K562 (cell line): ENCODE data around the gene HMCN2. TPM values are rescaled to one million over a fixed set of nuclear protein-coding genes. Genes with fewer than 3 reads are reported as not detected.

Experiments
- CREBBP ChIP-seq: IDR thresholded peaks from one replicate; pipeline ENCODE4 v1.6.1; 2012; ENCODE audit warnings: low read depth, mild to moderate bottlenecking, control low read depth, inconsistent platforms, low read length
- ETS2 ChIP-seq: IDR thresholded peaks from 2 replicates; pipeline ENCODE4 v1.6.1; 2016; ENCODE audit warnings: borderline replicate concordance, missing genetic modification characterization, mild to moderate bottlenecking, moderate library complexity, missing compliant biosample characterization; ENCODE audit not compliant: poor library complexity, severe bottlenecking
- EWSR1 ChIP-seq: fragments of 450-650 bp; IDR thresholded peaks from 2 replicates; pipeline ENCODE4 v1.6.1; 2018; ENCODE audit warnings: borderline replicate concordance, mild to moderate bottlenecking, low read depth, moderate library complexity; ENCODE audit not compliant: partially characterized antibody
- FOXJ3 ChIP-seq: sonication (generic); formaldehyde crosslinking; IDR thresholded peaks from 2 replicates; pipeline ENCODE4 v1.4.0; 2020; ENCODE audit warnings: mild to moderate bottlenecking, missing genetic modification reagents
- KDM2B ChIP-seq: fragments of 250-450 bp; sonication (Bioruptor Pico); IDR thresholded peaks from 2 replicates; pipeline ENCODE4 v1.8.0; 2021; ENCODE audit warnings: mild to moderate bottlenecking, moderate library complexity
- SIX5 ChIP-seq, 2 experiments: IDR thresholded peaks; 2 replicates each; pipeline ENCODE4 v1.6.1; 2011; ENCODE audit warnings: low read length in 2 of 2, borderline replicate concordance in 1 of 2, low read depth in 1 of 2, mild to moderate bottlenecking in 1 of 2, moderate library complexity in 1 of 2; ENCODE audit not compliant: insufficient read depth in 1 of 2
- SOX6 ChIP-seq: fragments of 450-650 bp; IDR thresholded peaks from 2 replicates; pipeline ENCODE4 v1.6.1; 2014; ENCODE audit warnings: mild to moderate bottlenecking
- SRSF1 ChIP-seq: fragments of 200-400 bp; formaldehyde crosslinking; IDR thresholded peaks from 2 replicates; pipeline ENCODE4 v1.6.1; 2017; ENCODE audit warnings: mild to moderate bottlenecking, low read depth, low read length, moderate library complexity
- TCFL5 ChIP-seq: fragments of 250-450 bp; sonication (Bioruptor Pico); conservative IDR thresholded peaks from 2 replicates; pipeline ENCODE4 v1.6.1; 2021; ENCODE audit warnings: mild to moderate bottlenecking, moderate library complexity, matching md5 sums
- ZBED1 ChIP-seq: IDR thresholded peaks from 2 replicates; pipeline ENCODE4 v1.6.1; 2014
- ZFPM2 ChIP-seq: fragments of 250-450 bp; sonication (Bioruptor Pico); IDR thresholded peaks from 2 replicates; pipeline ENCODE4 v1.5.1; 2022; ENCODE audit warnings: mild to moderate bottlenecking
- ZNF165 ChIP-seq: fragments of 250-450 bp; sonication (Bioruptor Pico); IDR thresholded peaks from 2 replicates; pipeline ENCODE4 v1.4.0; 2020; ENCODE audit warnings: borderline replicate concordance
- polyA plus RNA-seq, 8 experiments: library from polyadenylated mRNA; depleted of rRNA in 4 of 8; stranded (reverse) in 5 of 8; unstranded in 3 of 8; fragments of >200 nt; fragmentation: Nextera tagmentation in 2 of 8; fragmentation: Illumina TruSeq in 1 of 8; extraction: Ambion mirVana in 2 of 8; extraction: Trizol in 1 of 8; gene quantifications; 2 replicates each; pipeline versions ENCODE4 v1.2.1 to v1.2.3, GENCODE V29; 2011 to 2014; ENCODE audit warnings: inconsistent platforms in 1 of 8, missing spikeins in 1 of 8
- total RNA-seq, 7 experiments: library from RNA; depleted of rRNA in 6 of 7; stranded (reverse); fragments of >200 nt in 6 of 7; fragmentation: Illumina TruSeq in 2 of 7; extraction: Trizol in 2 of 7; gene quantifications; 2 replicates each; pipeline versions ENCODE4 v1.2.1 to v1.2.3, GENCODE V29; 2011 to 2021; ENCODE audit warnings: low replicate concordance in 1 of 7
- TF ChIP-seq, protein P1 (sequence below), 2 experiments: fragments of 450-650 bp; formaldehyde crosslinking in 1 of 2; IDR thresholded peaks; 2 replicates each; pipeline versions ENCODE4 v1.4.0 to v1.6.1; 2014 to 2020; ENCODE audit warnings: mild to moderate bottlenecking in 2 of 2, borderline replicate concordance in 1 of 2, low read depth in 1 of 2

The HMCN2 gene
- total and polyA plus RNA-seq, 9 of the 15 experiments (the other 6 are each of a cell fraction or from before 2014, with no cell fraction given), result 0.01 TPM; not detected in 8

DNA sequence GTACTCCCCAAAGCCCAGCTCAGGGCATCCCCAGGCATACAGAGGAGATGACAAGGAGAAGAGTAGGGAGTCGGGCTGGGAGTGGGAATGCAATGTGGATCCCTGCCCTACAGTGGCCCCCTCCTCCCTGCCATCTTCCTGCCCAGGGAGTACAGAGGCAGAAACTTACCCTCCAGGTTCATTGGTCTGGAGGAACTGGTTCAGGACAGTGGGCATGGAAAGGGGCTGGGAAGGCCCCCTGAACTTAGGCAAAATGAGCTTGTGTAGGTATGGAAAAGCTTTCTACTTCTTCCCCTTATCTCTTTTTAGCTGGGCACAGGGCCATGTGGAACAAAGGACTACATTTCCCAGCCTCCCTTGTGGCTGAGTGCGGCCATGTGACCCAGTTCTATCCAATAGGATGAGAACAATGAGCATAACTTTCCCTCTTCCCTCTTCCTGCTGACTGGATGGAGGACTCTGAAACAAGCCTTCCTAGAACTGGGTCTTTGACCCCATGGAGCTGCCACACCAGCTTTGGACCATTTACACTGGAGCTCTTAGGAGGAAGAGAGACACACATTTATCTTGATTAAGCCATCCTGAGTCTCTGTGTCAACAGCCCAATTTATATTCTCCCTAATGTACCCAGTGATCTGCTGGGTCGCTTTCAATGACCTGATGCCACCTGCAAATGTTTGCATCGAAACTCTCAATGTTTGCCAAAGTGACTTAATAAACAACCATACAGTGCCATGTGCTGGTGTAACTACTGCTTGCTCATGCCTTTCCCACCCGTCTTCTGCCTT lies 25.0 kb upstream of the HMCN2 start (continued):
- TF ChIP-seq, protein P1, sequence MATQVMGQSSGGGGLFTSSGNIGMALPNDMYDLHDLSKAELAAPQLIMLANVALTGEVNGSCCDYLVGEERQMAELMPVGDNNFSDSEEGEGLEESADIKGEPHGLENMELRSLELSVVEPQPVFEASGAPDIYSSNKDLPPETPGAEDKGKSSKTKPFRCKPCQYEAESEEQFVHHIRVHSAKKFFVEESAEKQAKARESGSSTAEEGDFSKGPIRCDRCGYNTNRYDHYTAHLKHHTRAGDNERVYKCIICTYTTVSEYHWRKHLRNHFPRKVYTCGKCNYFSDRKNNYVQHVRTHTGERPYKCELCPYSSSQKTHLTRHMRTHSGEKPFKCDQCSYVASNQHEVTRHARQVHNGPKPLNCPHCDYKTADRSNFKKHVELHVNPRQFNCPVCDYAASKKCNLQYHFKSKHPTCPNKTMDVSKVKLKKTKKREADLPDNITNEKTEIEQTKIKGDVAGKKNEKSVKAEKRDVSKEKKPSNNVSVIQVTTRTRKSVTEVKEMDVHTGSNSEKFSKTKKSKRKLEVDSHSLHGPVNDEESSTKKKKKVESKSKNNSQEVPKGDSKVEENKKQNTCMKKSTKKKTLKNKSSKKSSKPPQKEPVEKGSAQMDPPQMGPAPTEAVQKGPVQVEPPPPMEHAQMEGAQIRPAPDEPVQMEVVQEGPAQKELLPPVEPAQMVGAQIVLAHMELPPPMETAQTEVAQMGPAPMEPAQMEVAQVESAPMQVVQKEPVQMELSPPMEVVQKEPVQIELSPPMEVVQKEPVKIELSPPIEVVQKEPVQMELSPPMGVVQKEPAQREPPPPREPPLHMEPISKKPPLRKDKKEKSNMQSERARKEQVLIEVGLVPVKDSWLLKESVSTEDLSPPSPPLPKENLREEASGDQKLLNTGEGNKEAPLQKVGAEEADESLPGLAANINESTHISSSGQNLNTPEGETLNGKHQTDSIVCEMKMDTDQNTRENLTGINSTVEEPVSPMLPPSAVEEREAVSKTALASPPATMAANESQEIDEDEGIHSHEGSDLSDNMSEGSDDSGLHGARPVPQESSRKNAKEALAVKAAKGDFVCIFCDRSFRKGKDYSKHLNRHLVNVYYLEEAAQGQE (IDR thresholded peaks at IDR 0.05; ENCODE audit: borderline replicate concordance), result peak; percentile 73
- TF ChIP-seq, protein P1 (CRISPR knock-in tag; IDR thresholded peaks at IDR 0.05; ENCODE audit: low read depth), result no peak
- TF ChIP-seq ZBED1 (no peak), SRSF1 (no peak), ZNF165 (no peak), KDM2B (CRISPR knock-in tag) (no peak), SOX6 (no peak), SIX5 (IDR thresholded peaks at IDR 0.05; ENCODE audit: borderline replicate concordance in 1 of 2, insufficient read depth in 1 of 2, low read depth in 1 of 2, low read length in 2 of 2) (peak; percentile 83 to 84), ZFPM2 (CRISPR knock-in tag) (no peak), ETS2 (tag) (no peak), FOXJ3 (CRISPR knock-in tag) (no peak), TCFL5 (CRISPR knock-in tag) (no peak), CREBBP (no peak), EWSR1 (no peak)
